ENCODE results near the gene CCDC89. TPM values are rescaled to one million over a fixed set of nuclear protein-coding genes. Genes with fewer than 3 reads are reported as not detected.

CCDC89 gene
- total and polyA plus RNA-seq, 2 experiments from 2014 or later, result 0.31 TPM; not detected in 1

GRCh38 chr11:85647604-85648299 lies 38.2 kb downstream of the CCDC89 start, which contains the start of gene TMEM126A:
Gene TMEM126A (plus strand): TSS chr11:85647967. CDS start chr11:85650256, 2,289 bp downstream.
- Mint-ChIP-seq H3K27ac (peak within 1 kb of the TSS; percentile 98), H3K36me3 (ENCODE audit: low read depth) (peaks cover 10% of the 10 kb centered on the region; the same call in 1 of the 3 replicates)

More at GRCh38 chr11:85647604-85648299, 38.2 kb downstream of the CCDC89 start, which contains the start of gene TMEM126A:
- no peaks in the 10 kb centered on the region; the same call in 1 of the 2 replicates for H3K36me3 ChIP-seq (ENCODE audit: insufficient read depth)
- H3K79me2 ChIP-seq (replicated peaks; ENCODE audit: insufficient read depth), result peaks cover 8% of the 10 kb centered on the region; the same call in 1 of the 2 replicates
- H3F3A ChIP-seq (replicated peaks; ENCODE audit: low read depth), result no peaks in the 10 kb centered on the region
- no peaks in the 10 kb centered on the region for H3K9me2 ChIP-seq (ENCODE audit: insufficient read depth)
- peaks cover 23% of the 10 kb centered on the region for H3K4me1 Mint-ChIP-seq
- ATAC-seq, result peak; percentile 96
- H3K9me3 Mint-ChIP-seq, result no peaks in the 10 kb centered on the region
- H3K4me3 ChIP-seq, result peak within 1 kb of the TSS; percentile 66
- H3K4me2 ChIP-seq, result peak within 1 kb of the TSS; percentile 78
- peaks cover 11% of the 10 kb centered on the region for H3K4me1 ChIP-seq (ENCODE audit: insufficient read depth)
- H3K4me3 Mint-ChIP-seq, result peak within 1 kb of the TSS; percentile 93
- H3K27me3 Mint-ChIP-seq (ENCODE audit: insufficient read depth, low read depth, poor library complexity), result peaks cover 2% of the 10 kb centered on the region
- no peaks in the 10 kb centered on the region for H4K20me1 ChIP-seq (replicated peaks; ENCODE audit: insufficient read depth)
- TF ChIP-seq STAT1 (IDR thresholded peaks at IDR 0.05; ENCODE audit: unreplicated experiment) (no peak), CREB1 (CRISPR knock-in tag; IDR thresholded peaks at IDR 0.05; ENCODE audit: low read depth) (peak; percentile 90), JUNB (IDR thresholded peaks at IDR 0.05; ENCODE audit: unreplicated experiment) (no peak), REST (IDR thresholded peaks at IDR 0.05; ENCODE audit: unreplicated experiment) (no peak), ETS1 (IDR thresholded peaks at IDR 0.05) (peak; percentile 68), POLR2AphosphoS5 (IDR thresholded peaks at IDR 0.05; ENCODE audit: low read depth) (peak; percentile 92), EZH2phosphoT487 (IDR thresholded peaks at IDR 0.05; ENCODE audit: unreplicated experiment) (no peak), EZH2 (IDR thresholded peaks at IDR 0.05; ENCODE audit: low read depth, unreplicated experiment) (no peak), ZNF331 (CRISPR knock-in tag; IDR thresholded peaks at IDR 0.05; ENCODE audit: low read depth) (no peak), ZNF462 (CRISPR knock-in tag; IDR thresholded peaks at IDR 0.05) (no peak), ZNF114 (CRISPR knock-in tag; IDR thresholded peaks at IDR 0.05) (no peak), CTCF (conservative IDR thresholded peaks at IDR 0.05; ENCODE audit: low read depth in 2 of 2) (no peak), NANOG (IDR thresholded peaks at IDR 0.05; ENCODE audit: borderline replicate concordance) (no peak)
- H2AFZ ChIP-seq, result peak within 1 kb of the TSS; percentile 39; the same call in 1 of the 2 replicates
- H3K27me3 ChIP-seq (ENCODE audit: insufficient read depth), result no peaks in the 10 kb centered on the region
- peak within 1 kb of the TSS; percentile 82 for H3K27ac ChIP-seq (ENCODE audit: low read depth)
- peak; percentile 95 for DNase-seq (ENCODE audit: low spot score)

Data from GM23338 (cell line).